ENCODE data around the gene TDRD15. TPM values are rescaled to one million over a fixed set of nuclear protein-coding genes. Genes with fewer than 3 reads are reported as not detected.
"Not testable (repeated sequence)": the region's sequence is repeated elsewhere in the genome, so short reads cannot be mapped to it uniquely, and the experiment has no call there.

TDRD15 gene
- total and polyA plus RNA-seq, 2 experiments from 2014 or later = 0.07 TPM; not detected in 1

GRCh38 chr2:21099281-21099907, 24.4 kb upstream of the TDRD15 start:
- DNase-seq (ENCODE audit: low spot score) (no peak), ATAC-seq (no peak)
- Mint-ChIP-seq H3K4me1 (peaks cover 38% of the 10 kb centered on the region), H3K27ac (no peak overlapping the region), H3K36me3 (ENCODE audit: low read depth) (no peaks in the 10 kb centered on the region), H3K4me3 (no peak overlapping the region), H3K27me3 (ENCODE audit: insufficient read depth, low read depth, poor library complexity) (peaks cover 5% of the 10 kb centered on the region), H3K9me3 (no peaks in the 10 kb centered on the region; the same call in 1 of the 3 replicates)
- Histone ChIP-seq H3F3A (replicated peaks; ENCODE audit: low read depth) (no peaks in the 10 kb centered on the region), H3K79me2 (replicated peaks; ENCODE audit: insufficient read depth) (no peaks in the 10 kb centered on the region), H3K4me3 (no peak overlapping the region), H3K36me3 (ENCODE audit: insufficient read depth) (no peaks in the 10 kb centered on the region), H3K9me2 (ENCODE audit: insufficient read depth) (no peaks in the 10 kb centered on the region), H4K20me1 (replicated peaks; ENCODE audit: insufficient read depth) (no peaks in the 10 kb centered on the region), H2AFZ (no peak overlapping the region), H3K4me1 (ENCODE audit: insufficient read depth) (peaks cover 31% of the 10 kb centered on the region), H3K27ac (ENCODE audit: low read depth) (no peak overlapping the region), H3K27me3 (ENCODE audit: insufficient read depth) (no peaks in the 10 kb centered on the region), H3K4me2 (no peak overlapping the region)
- TF ChIP-seq EZH2 (IDR thresholded peaks at IDR 0.05; ENCODE audit: low read depth, unreplicated experiment) (no peak), JUNB (IDR thresholded peaks at IDR 0.05; ENCODE audit: unreplicated experiment) (no peak)

GRCh38 chr2:21101514-21102155, 22.1 kb upstream of the TDRD15 start:
- not testable (repeated sequence) for H3K9me2 ChIP-seq (ENCODE audit: insufficient read depth); H2AFZ ChIP-seq; H3K27ac ChIP-seq (ENCODE audit: low read depth); H3K4me3 ChIP-seq; H3K9me3 Mint-ChIP-seq; H3K27ac Mint-ChIP-seq; H3K27me3 ChIP-seq (ENCODE audit: insufficient read depth); H3K36me3 Mint-ChIP-seq (ENCODE audit: low read depth); ATAC-seq; H3F3A ChIP-seq (replicated peaks; ENCODE audit: low read depth); H3K79me2 ChIP-seq (replicated peaks; ENCODE audit: insufficient read depth); H3K36me3 ChIP-seq (ENCODE audit: insufficient read depth); DNase-seq (ENCODE audit: low spot score); H3K27me3 Mint-ChIP-seq (ENCODE audit: insufficient read depth, low read depth, poor library complexity); H3K4me2 ChIP-seq; H3K4me3 Mint-ChIP-seq; H4K20me1 ChIP-seq (replicated peaks; ENCODE audit: insufficient read depth)
- H3K4me1 ChIP-seq (ENCODE audit: insufficient read depth) = peaks cover 37% of the 10 kb centered on the region
- H3K4me1 Mint-ChIP-seq = peaks cover 42% of the 10 kb centered on the region

- H4K20me1 ChIP-seq (replicated peaks; ENCODE audit: insufficient read depth) = no peaks in the 10 kb centered on the region
- Mint-ChIP-seq H3K27me3 (ENCODE audit: insufficient read depth, low read depth, poor library complexity) (peaks cover 7% of the 10 kb centered on the region), H3K27ac (no peak overlapping the region), H3K9me3 (no peaks in the 10 kb centered on the region; the same call in 1 of the 3 replicates), H3K4me1 (peaks cover 37% of the 10 kb centered on the region), H3K36me3 (ENCODE audit: low read depth) (no peaks in the 10 kb centered on the region), H3K4me3 (no peak overlapping the region)
- no peaks in the 10 kb centered on the region for H3K36me3 ChIP-seq (ENCODE audit: insufficient read depth)
- H3K9me2 ChIP-seq (ENCODE audit: insufficient read depth) = no peaks in the 10 kb centered on the region
- peak overlapping the region; percentile 45; the same call in 1 of the 2 replicates for H2AFZ ChIP-seq
- H3K4me3 ChIP-seq = no peak overlapping the region
- H3K4me2 ChIP-seq = 0 out of 2 replicates have a peak overlapping the region, but pooled peaks have one; percentile 40
- H3K79me2 ChIP-seq (replicated peaks; ENCODE audit: insufficient read depth) = no peaks in the 10 kb centered on the region
- DNase-seq (ENCODE audit: low spot score) (no peak), ATAC-seq (no peak)
- H3K27me3 ChIP-seq (ENCODE audit: insufficient read depth) = no peaks in the 10 kb centered on the region
- no peak overlapping the region for H3K27ac ChIP-seq (ENCODE audit: low read depth)
- H3K4me1 ChIP-seq (ENCODE audit: insufficient read depth) = peaks cover 33% of the 10 kb centered on the region
- H3F3A ChIP-seq (replicated peaks; ENCODE audit: low read depth) = no peaks in the 10 kb centered on the region
- TF ChIP-seq REST (IDR thresholded peaks at IDR 0.05; ENCODE audit: unreplicated experiment) (no peak), EZH2 (IDR thresholded peaks at IDR 0.05; ENCODE audit: low read depth, unreplicated experiment) (no peak), CTCF (conservative IDR thresholded peaks at IDR 0.05; ENCODE audit: low read depth in 2 of 2) (no peak)
Observed at GRCh38 chr2:21102356-21102755, 21.4 kb upstream of the TDRD15 start.
